ENCODE results near the gene FILIP1L.

FILIP1L gene

GRCh38 chr3:99966662-99967416, 147.5 kb downstream of the FILIP1L start:
- DNase-seq, result no peak

DNA sequence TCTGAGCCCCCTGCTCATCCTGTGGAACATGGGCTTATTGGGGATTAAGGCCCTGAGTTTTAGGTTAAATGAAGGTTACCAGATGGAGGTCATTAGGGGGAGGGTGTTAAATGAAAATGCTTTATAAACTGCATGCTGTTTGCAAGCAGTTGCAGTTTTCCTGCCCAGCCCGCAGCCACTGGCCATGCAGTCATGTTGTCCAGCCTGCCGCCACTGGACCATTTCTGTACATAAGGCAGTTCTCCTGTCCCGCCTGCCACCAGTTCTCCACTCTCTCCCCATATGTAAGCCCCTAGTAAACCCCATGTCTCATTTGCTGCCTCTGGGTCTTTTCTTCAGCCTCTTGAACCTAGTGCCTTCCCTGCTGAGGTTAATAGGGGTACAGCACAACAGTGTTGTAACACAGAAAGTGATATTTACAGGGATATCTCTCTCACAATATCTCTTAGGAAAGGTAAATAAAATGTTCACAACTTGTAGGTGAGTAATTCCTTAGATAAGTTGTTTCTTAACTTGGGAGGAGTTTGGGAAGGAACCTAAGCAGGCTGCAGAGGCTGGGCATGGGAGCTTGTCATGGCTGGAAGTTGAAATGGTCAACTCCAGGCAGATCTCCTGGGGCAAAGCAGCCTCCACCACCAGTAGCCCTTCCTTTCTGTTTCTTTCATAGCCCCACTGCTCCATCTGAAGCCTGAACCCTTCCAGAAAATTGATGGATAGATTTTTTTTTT, 148.5 kb downstream of the FILIP1L start:
- DNase-seq, result no peak

DNA sequence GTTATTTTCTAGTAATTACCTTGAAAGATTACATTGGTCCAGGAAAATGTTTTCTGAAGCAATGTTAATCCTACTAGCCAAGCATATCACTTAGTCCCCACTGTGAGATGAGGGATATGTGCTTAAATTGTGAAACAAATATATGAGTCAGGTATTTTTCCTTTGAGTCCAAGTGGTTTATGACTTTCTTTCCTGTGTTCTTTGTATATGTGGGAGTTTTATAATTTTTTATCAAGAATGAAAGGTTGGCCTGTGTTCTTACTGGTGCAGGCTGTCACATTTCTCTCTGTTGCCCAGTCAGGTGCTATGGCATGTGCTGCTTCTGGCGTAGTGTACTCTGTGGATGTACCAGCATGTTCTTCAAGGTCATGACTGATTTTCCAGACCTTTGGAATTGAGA, 149.2 kb downstream of the FILIP1L start:
- no peak for DNase-seq

DNA sequence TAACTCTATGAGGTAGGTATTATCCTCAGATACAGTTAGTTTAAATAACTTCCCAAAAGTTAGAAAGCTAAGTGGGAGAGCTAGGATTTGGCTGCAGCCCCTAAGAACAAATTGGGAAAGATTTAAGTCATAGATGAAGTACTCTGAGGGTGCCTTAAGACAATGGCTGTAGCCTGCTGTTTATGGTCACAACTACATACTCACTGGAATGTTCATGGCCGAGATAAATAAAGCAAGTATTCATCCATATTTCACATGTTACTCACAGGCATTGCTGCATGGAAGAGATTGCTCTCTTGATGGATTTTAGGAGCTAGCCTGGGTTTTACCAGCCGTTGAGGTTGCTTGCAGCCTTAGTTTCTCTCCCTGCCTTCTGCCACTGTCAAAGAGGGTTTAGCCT, 151.6 kb downstream of the FILIP1L start:
- no peak for DNase-seq

- DNase-seq, result no peak
Observed at GRCh38 chr3:99961756-99962515, 152.4 kb downstream of the FILIP1L start.

DNA sequence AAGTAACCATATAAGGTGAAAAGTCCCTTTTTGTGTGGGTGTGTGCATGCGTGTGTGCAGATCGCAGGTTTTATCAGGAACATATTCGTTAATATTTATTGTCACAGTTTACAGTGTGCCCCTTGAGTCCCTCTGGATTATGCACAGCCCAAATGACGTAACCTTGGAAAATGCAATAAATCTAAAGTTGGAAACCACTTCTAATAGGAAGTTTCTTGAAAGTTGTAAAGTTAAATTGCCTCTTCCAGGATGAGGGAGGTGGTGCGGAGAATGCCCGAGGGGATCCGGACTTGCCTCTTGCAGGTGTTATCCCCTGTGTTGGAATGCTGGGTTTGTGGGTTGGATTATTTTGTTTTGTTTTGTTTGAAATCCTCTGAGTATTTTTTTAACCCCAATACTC, 153.4 kb downstream of the FILIP1L start:
- DNase-seq, result no peak

GRCh38 chr3:99960123-99960878, 154.0 kb downstream of the FILIP1L start:
- DNase-seq, result no peak

DNA sequence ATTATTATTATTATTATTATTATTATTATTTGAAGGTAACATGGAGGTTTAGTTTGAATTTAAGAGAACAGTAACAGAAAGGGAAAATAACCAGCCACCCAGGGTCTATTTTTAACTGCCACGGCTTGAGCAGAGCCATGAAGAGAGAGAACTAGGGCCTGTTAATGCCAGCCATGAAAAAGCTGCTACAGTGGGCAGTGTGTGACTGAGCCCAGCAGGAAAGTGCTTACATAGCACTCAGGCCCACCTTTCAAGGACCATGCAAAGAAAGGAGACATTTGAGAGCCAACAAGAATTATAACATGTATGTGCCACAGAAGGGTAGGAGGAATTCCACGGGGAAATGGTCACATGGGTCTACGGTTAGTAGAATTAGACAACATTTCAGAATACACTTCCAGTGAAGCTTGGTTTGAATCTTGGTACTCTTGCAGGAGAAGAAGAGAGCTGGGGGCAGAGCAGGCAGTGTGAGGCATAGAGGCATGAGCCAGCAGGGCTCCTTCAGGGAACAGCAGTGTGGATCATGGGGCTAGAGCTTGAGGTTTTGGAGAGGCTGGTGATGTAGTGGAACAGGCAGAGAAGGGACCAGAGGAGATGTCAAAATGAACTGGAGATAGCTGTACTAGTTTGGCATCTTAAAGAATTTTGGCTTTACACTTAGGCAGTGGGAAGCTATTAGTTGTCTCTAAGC, 155.9 kb downstream of the FILIP1L start:
- no peak for DNase-seq

DNA sequence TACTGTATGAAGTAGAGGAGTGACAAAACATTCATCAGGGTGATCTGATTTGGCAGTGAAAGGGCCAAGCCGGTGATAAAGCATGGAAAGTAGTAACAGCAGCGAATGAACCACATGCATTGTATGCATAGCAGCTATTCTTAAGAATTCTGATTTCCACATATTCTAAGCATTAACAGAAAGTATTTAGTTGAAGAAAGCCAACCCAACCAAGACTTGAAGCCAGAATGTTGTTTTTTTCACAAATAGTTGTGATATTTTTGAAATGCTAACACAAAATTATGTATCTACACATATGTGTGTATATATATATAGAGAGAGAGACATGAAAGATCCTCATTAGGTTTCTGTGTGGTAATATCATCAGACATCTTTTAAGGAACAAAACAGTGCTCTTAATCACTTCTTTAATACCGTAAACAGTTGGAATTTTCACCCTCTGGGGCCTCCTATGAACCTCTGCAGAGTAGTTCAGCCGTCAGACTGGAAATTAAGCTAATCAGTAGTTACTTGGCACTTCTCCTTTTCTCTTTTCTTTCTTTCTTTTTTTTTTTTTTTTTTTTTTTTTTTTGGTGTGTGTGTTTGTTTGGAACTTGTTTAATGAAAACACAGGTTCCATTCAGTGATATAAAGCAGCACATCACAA, 157.0 kb downstream of the FILIP1L start:
- no peak for DNase-seq

DNA sequence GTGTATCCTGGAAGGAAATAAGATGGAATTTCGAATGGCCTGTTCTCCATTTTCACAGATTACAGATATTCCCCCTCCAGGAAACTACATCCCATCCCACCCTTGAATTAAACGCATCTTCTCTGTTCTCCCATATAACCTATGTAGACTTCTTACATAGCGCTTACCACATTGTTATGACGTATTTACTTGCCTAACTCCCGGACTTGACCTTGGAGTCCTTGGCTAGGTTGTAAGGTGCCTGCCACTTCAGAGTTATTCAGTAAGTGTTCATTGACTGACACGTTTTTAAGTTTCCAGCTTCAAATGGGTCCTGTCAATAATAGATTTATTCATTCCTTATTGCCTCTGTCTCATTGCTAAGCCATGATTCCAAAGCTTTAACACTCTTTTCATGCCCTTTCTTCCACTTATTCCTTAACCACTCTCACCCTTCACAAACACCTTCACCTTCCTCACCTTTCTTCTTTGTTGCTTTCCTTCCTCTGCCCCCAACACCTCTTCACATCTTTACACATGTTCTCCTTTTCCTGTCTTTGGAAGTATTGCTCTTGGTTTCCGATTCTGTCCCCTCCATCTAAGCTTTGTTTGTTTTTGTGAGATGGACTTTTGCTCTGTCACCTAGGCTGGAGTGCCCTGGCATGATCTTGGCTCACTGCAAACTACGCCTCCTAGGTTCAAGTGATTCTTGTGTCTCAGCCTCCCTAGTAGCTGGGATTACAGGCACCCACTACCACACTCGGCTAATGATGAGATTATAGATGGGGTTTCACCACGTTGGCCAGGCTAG, 158.3 kb downstream of the FILIP1L start:
- no peak for DNase-seq

DNA sequence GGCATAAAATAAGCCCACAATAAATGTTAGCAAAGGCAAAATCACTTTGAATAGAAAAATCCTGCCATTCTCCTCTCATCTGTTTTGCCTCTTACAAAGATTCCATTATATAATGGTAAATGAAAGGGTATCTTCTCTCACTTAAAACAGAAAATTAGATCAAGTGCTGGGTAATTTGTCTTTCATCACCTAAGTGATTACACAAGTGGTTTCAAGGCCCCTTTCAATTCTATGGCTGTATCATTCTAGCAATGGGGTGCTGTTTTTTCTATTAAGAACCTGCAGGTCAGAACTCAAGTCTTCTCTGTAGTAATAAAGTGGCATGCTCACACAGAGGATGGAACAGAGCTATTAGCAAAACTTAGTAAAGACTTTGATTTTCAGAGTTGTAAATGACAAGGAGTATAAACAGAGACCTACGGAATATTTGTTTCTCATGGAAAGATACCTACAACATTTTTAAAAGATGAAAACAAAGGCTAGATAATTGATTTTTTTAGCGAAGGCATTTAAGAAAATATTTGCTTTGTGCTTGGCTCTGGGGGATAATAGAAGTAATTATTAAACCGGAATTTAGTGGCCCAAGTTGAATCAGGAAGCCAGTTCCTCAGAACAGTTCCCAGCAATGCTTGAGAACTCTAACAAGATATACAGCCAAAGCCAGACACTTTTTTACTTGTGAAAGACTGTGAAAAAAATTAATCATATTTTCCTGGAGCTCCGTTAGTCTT, 159.2 kb downstream of the FILIP1L start:
- DNase-seq, result no peak

GRCh38 chr3:99953596-99953995, 160.7 kb downstream of the FILIP1L start:
- no peak for DNase-seq

DNA sequence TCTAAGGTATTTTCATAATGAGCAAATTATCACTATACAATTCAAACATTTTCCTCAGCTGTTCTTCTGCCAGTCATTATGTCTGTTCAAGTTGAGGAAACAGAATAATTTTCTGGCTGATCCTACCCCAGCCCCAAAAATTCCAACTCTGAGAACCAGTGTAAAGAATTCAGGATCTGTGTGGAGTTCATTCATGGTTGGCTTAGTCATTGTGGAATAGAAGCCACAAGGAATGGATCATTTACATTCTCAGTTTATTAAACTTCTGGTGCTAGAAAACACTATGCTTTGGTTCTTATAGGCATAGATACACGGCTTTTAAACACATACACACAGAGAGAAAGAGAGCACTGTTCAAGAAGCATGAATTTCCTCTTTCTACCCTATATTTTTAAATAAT, 162.0 kb downstream of the FILIP1L start:
- DNase-seq, result no peak

- no peak for DNase-seq
Observed at GRCh38 chr3:99951701-99952100, 162.6 kb downstream of the FILIP1L start.

- no peak for DNase-seq
Observed at GRCh38 chr3:99950921-99951320, 163.4 kb downstream of the FILIP1L start.

DNA sequence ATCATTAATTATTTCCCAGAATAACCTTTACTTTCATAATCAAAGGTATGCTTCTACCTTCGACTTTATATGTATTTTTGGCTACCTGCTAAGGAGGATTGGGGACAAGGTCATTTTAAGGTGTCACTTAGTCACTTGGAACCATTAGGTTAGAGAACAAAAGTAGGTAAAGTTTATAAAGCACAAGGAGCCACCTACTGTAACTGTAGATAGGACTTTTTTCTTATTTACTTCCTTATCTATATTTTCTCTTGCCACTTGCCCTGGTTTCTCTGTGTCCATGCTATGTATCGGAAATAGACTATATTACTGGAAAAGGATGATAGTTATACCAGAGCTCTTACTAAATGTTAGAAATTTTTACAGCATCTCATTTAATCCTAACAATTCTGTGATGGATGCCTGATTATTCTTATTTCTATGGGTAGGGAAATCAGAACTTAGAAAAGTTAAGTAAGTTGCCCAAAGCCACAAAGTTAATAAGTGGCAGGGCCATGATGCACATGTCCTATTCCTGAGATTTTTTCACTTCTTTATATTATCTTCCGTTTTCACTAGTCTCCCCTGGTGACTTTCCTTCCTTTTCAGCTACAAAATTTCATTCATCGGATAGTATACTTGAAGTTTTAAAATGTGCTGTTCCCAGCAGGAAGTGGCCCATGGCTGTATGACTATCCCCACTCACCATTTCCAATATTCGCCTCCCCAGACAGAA, 164.2 kb downstream of the FILIP1L start:
- no peak for DNase-seq

DNA sequence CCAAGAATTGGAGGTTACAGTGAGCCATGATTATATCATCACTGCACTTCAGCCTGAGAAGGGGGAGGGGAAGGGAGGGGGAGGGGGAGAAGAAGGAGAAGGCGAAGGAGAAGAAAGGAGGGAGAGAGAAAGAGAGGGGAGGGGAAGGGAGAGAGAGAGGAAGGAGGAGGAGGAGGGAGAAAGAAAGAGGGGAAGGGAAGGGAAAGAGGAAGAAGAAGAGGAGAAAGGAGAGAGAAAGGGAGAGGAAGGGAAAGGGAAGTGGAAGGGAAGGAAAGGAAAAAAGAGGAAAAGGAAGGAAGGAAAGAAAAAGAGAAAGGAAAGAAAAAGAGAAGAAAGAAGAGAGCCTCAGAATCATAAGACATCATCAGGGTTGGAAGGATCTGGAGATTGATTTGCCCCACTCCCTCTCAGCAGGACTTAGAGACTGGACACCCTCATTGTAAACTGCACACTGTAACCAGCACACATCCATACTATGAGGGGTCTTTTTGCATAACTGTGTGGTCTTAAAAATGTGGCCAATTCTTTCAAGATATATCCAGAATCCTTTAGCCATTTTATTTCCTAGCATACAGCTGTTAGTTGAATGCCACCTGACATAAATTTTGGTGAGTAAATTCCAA, 165.7 kb downstream of the FILIP1L start:
- no peak for DNase-seq

DNA sequence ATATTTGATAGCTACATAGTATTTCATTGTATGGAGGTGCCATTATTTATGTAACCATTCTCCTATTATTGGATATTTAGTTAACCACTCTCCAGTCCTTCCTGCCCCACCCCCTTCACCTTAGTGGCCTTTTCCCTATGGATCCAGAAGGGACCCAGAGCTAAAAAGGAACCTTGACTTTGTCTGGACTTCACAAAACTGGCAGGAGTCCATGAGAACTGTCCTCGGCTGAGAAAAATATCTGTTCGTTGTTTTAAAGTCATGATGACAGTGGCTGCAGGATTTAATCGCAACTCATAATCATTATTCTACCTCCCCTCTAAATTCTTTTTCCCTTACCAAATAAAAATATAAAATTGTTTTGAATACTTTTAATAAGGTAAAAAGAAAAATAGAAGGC, 166.9 kb downstream of the FILIP1L start:
- DNase-seq, result no peak

GRCh38 chr3:99945328-99945995, 168.8 kb downstream of the FILIP1L start:
- no peak for DNase-seq

Data from CD4-positive, alpha-beta T cell treated with Interleukin-4 for 4 hours (primary cell).